IMR-90 (cell line): ENCODE results near the gene PIK3C3.

ENCODE experiments used
- SMC3 ChIP-seq: fragments of 150-350 bp; IDR thresholded peaks from 2 replicates; pipeline ENCODE4 v1.6.1; 2016; ENCODE audit warnings: low read depth, mild to moderate bottlenecking, antibody characterized with exemption, low read length, moderate library complexity
- TF ChIP-seq, protein P1 (sequence below): conservative IDR thresholded peaks from 2 replicates; pipeline ENCODE4 v1.5.1; 2012; ENCODE audit warnings: mild to moderate bottlenecking, low read depth, low read length, improper control_type of control experiment

DNA sequence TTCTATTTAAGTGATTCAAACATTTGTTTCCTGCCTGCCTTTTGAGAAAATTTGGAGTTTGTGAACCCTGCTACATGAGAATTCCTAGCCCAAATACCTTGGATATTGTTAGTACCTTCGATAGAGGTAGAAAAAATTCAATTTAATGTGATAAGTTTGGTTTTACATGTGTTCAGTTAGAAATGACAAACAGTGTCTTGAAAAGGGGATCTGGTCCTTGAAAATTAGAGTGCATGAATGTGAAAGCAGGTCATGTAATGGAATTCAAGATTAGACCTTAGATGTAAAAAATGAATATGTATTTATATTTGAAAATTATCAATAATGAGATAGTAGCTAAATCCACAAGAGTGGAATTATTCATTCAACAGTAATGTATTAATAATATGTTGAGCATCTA is 70.5 kb downstream of the PIK3C3 start:
- TF ChIP-seq, protein P1, sequence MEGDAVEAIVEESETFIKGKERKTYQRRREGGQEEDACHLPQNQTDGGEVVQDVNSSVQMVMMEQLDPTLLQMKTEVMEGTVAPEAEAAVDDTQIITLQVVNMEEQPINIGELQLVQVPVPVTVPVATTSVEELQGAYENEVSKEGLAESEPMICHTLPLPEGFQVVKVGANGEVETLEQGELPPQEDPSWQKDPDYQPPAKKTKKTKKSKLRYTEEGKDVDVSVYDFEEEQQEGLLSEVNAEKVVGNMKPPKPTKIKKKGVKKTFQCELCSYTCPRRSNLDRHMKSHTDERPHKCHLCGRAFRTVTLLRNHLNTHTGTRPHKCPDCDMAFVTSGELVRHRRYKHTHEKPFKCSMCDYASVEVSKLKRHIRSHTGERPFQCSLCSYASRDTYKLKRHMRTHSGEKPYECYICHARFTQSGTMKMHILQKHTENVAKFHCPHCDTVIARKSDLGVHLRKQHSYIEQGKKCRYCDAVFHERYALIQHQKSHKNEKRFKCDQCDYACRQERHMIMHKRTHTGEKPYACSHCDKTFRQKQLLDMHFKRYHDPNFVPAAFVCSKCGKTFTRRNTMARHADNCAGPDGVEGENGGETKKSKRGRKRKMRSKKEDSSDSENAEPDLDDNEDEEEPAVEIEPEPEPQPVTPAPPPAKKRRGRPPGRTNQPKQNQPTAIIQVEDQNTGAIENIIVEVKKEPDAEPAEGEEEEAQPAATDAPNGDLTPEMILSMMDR, result no peak
- TF ChIP-seq SMC3, result no peak
